Panc1 (cell line): ENCODE data around the gene TMEM126B.

Experiments used
- CTCF ChIP-seq: fragments of 450-650 bp; IDR thresholded peaks from 2 replicates; pipeline ENCODE4 v1.5.1; 2017; ENCODE audit warnings: mild to moderate bottlenecking
- POLR2AphosphoS5 ChIP-seq: IDR thresholded peaks from 2 replicates; pipeline ENCODE4 v1.6.1; 2012; ENCODE audit warnings: mild to moderate bottlenecking, low read depth, low read length, moderate library complexity
- REST ChIP-seq, 2 experiments: IDR thresholded peaks; 2 replicates each; pipeline ENCODE4 v1.6.1; 2011 to 2012; ENCODE audit warnings: low read depth in 2 of 2, control low read depth in 1 of 2, low read length in 1 of 2, mild to moderate bottlenecking in 1 of 2, moderate library complexity in 1 of 2; ENCODE audit not compliant: insufficient read depth in 1 of 2
- SIN3A ChIP-seq: IDR thresholded peaks from 2 replicates; pipeline ENCODE4 v1.6.1; 2012; ENCODE audit warnings: low read depth, mild to moderate bottlenecking, low read length, moderate library complexity, borderline replicate concordance; ENCODE audit not compliant: insufficient read depth
- TCF7L2 ChIP-seq: IDR thresholded peaks from 2 replicates; pipeline ENCODE4 v1.6.1; 2011; ENCODE audit warnings: mild to moderate bottlenecking, low read depth, low read length, inconsistent platforms

- TF ChIP-seq CTCF (no peak), REST (IDR thresholded peaks at IDR 0.05; ENCODE audit: insufficient read depth in 1 of 2, low read depth in 2 of 2, low read length in 1 of 2) (no peak), SIN3A (no peak), TCF7L2 (no peak), POLR2AphosphoS5 (no peak)
Observed at GRCh38 chr11:85679576-85679975, 51.2 kb downstream of the TMEM126B start.
